Measurements from ENCODE around the gene PLXDC2. TPM values are rescaled to one million over a fixed set of nuclear protein-coding genes. Genes with fewer than 3 reads are reported as not detected.

PLXDC2 gene
- total and polyA plus RNA-seq, 2 donors (not counting 1 experiment from before 2014, with no cell fraction given): 0.07 TPM

- Mint-ChIP-seq H3K9me3 (ENCODE audit: insufficient read depth) (peaks cover 5% of the 10 kb centered on the region), H3K27ac (no peak overlapping the region), H3K4me1 (no peaks in the 10 kb centered on the region), H3K27me3 (no peaks in the 10 kb centered on the region), H3K4me3 (no peak overlapping the region)
- no peaks in the 10 kb centered on the region for H3K27me3 ChIP-seq (replicated peaks in 1 of 4; ENCODE audit: control extremely low read depth in 1 of 4, control insufficient read depth in 3 of 4, insufficient read depth in 4 of 4, low read length in 3 of 4)
- WGBS (ENCODE audit: insufficient coverage): 90% methylated on average over 1 of the region's 1 CpG
- no peak overlapping the region for H3K4me3 ChIP-seq (ENCODE audit: control extremely low read depth in 1 of 5, extremely low read depth in 1 of 5, insufficient read depth in 1 of 5, low read depth in 2 of 5, low read length in 4 of 5)
- ChIA-PET POLR2A (no interaction called here), CTCF (no interaction called here)
- no peaks in the 10 kb centered on the region for H4K20me1 ChIP-seq (ENCODE audit: control insufficient read depth, insufficient read depth, low read length, poor library complexity, severe bottlenecking)
- TF ChIP-seq CTCF (IDR thresholded peaks at IDR 0.05): no peak
- TF ChIP-seq EZH2 (IDR thresholded peaks at IDR 0.05; ENCODE audit: borderline replicate concordance, insufficient read depth, low read depth, low read length, poor library complexity, severe bottlenecking): no peak
- no peak overlapping the region for H3K27ac ChIP-seq (ENCODE audit: low read length in 2 of 2)
- no peak overlapping the region for H2AFZ ChIP-seq (ENCODE audit: insufficient read depth, low read depth, low read length, poor library complexity, severe bottlenecking)
- DNase-seq (no peak), ATAC-seq (ENCODE audit: low read depth) (no peak)
- H3K36me3 ChIP-seq (replicated peaks in 1 of 2; ENCODE audit: control extremely low read depth in 1 of 2, control insufficient read depth in 1 of 2, extremely low read depth in 1 of 2, insufficient read depth in 2 of 2, low read length in 1 of 2): no peaks in the 10 kb centered on the region
- no peak overlapping the region for H3K4me2 ChIP-seq (replicated peaks; ENCODE audit: low read depth, low read length, poor library complexity, severe bottlenecking)
- no peaks in the 10 kb centered on the region for H3K79me2 ChIP-seq (ENCODE audit: control insufficient read depth, insufficient read depth, low read length)
- H3K9ac ChIP-seq (ENCODE audit: low read length): no peak overlapping the region
- peaks cover 0 to 11% (median 0%) of the 10 kb centered on the region in 3 donors for H3K9me3 ChIP-seq (ENCODE audit: control extremely low read depth in 1 of 3, control insufficient read depth in 2 of 3, insufficient read depth in 1 of 3, low read length in 2 of 3)
- no peaks in the 10 kb centered on the region for H3K4me1 ChIP-seq (ENCODE audit: control insufficient read depth in 2 of 2, insufficient read depth in 2 of 2, low read length in 2 of 2)
- intact Hi-C loops (cut with micrococcal nuclease): no loop called here
Observed at GRCh38 chr10:20265146-20265545, 448.9 kb downstream of the PLXDC2 start.

DNA sequence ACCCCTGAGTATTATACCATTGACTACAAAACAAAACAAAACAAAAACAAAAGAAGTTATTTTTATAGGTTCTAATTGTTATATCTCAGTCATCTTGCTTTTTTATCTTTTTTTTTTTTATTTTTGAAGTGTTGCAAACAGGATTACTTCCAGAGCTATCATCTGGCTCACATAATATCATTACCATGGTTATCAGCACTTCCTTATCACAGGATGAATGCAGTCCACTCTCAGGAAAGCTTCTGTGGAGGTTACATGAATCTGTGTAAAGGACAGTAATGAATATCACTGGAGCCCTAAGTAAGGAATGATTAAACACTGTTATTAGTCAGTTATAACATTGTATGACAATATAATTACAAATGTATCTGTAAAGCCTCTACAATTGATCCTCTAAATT is 451.5 kb downstream of the PLXDC2 start:
- Histone ChIP-seq H3K4me3 (ENCODE audit: control extremely low read depth in 1 of 5, extremely low read depth in 1 of 5, insufficient read depth in 1 of 5, low read depth in 2 of 5, low read length in 4 of 5) (no peak overlapping the region), H3K4me1 (ENCODE audit: control insufficient read depth in 2 of 2, insufficient read depth in 2 of 2, low read length in 2 of 2) (no peaks in the 10 kb centered on the region), H3K27me3 (replicated peaks in 1 of 4; ENCODE audit: control extremely low read depth in 1 of 4, control insufficient read depth in 3 of 4, insufficient read depth in 4 of 4, low read length in 3 of 4) (no peaks in the 10 kb centered on the region), H4K20me1 (ENCODE audit: control insufficient read depth, insufficient read depth, low read length, poor library complexity, severe bottlenecking) (no peaks in the 10 kb centered on the region), H3K4me2 (replicated peaks; ENCODE audit: low read depth, low read length, poor library complexity, severe bottlenecking) (no peak overlapping the region), H3K9ac (ENCODE audit: low read length) (no peak overlapping the region), H3K79me2 (ENCODE audit: control insufficient read depth, insufficient read depth, low read length) (no peaks in the 10 kb centered on the region), H3K9me3 (ENCODE audit: control extremely low read depth in 1 of 3, control insufficient read depth in 2 of 3, insufficient read depth in 1 of 3, low read length in 2 of 3) (peaks cover 0 to 1% (median 0%) of the 10 kb centered on the region in 3 donors), H3K36me3 (replicated peaks in 1 of 2; ENCODE audit: control extremely low read depth in 1 of 2, control insufficient read depth in 1 of 2, extremely low read depth in 1 of 2, insufficient read depth in 2 of 2, low read length in 1 of 2) (no peaks in the 10 kb centered on the region), H3K27ac (ENCODE audit: low read length in 2 of 2) (no peak overlapping the region), H2AFZ (ENCODE audit: insufficient read depth, low read depth, low read length, poor library complexity, severe bottlenecking) (no peak overlapping the region)
- Mint-ChIP-seq H3K4me1 (no peaks in the 10 kb centered on the region), H3K4me3 (no peak overlapping the region), H3K27me3 (no peaks in the 10 kb centered on the region), H3K9me3 (ENCODE audit: insufficient read depth) (peaks cover 4% of the 10 kb centered on the region), H3K27ac (no peak overlapping the region)
- CTCF ChIA-PET: no interaction called here
- TF ChIP-seq CTCF (IDR thresholded peaks at IDR 0.05) (no peak), EZH2 (IDR thresholded peaks at IDR 0.05; ENCODE audit: borderline replicate concordance, insufficient read depth, low read depth, low read length, poor library complexity, severe bottlenecking) (no peak)
- DNase-seq (no peak), ATAC-seq (ENCODE audit: low read depth) (no peak)
- POLR2A ChIA-PET: no interaction called here
- intact Hi-C loops (cut with micrococcal nuclease): no loop called here

Data from B cell (primary cell).